HepG2 (cell line): ENCODE measurements around the gene GRIK4. TPM values are rescaled to one million over a fixed set of nuclear protein-coding genes. Genes with fewer than 3 reads are reported as not detected.
A peak's percentile ranks its signal among the peaks of the same experiment; 100 is the strongest.

ENCODE experiments used
- ATAC-seq: fragments of 200-7000 bp; cut with Tn5 transposase; 3 replicates; pipeline ENCODE4 v1.9.1; 2020; ENCODE audit warnings: mild to moderate bottlenecking, moderate library complexity
- BruUV-seq: library from RNA; stranded (reverse); fragments of 400-500 nt; replicated peaks from 2 replicates; lab custom pipeline; 2021; lab: Mats Ljungman, UMichigan
- CTCF ChIA-PET: fragments of 300-600 bp; formaldehyde crosslinking; extraction: SDS; loops from one replicate; lab custom pipeline; 2021; ENCODE audit warnings: low total read pairs, inconsistent platforms, low intra/inter-chr PET ratio; lab: Yijun Ruan, JAX
- POLR2A ChIA-PET: fragments of 350-600 bp; sonication (Branson Sonifier 250); formaldehyde crosslinking; loops from one replicate; lab custom pipeline; 2020; ENCODE audit warnings: antibody characterized with exemption, inconsistent platforms; lab: Yijun Ruan, JAX
- DNase-seq: peaks from one replicate; pipeline ENCODE4 v3.0.0-alpha.2; 2015; ENCODE audit warnings: low spot score
- FAIRE-seq: peaks from 3 replicates; lab custom pipeline; 2011; peaks lifted over from hg19 to GRCh38; lab: Jason Lieb, UNC
- H2AFZ ChIP-seq: one replicate; pipeline ENCODE4 v1.6.1; 2011; ENCODE audit warnings: low read length, inconsistent platforms
- H3K27ac ChIP-seq: fragments of 300-600 bp; 3 replicates; pipeline ENCODE4 v1.8.0; 2011; ENCODE audit warnings: mixed run types, mild to moderate bottlenecking, mixed read lengths, low read length, inconsistent platforms; ENCODE audit not compliant: insufficient read depth; ENCODE audit errors: extremely low read length
- H3K27me3 ChIP-seq, 2 experiments: fragments of 200-600 bp in 1 of 2; 2 replicates in 1 of 2; 3 replicates in 1 of 2; pipeline versions ENCODE4 v1.6.0 to v1.8.0; 2011; ENCODE audit warnings: low read length in 2 of 2, mild to moderate bottlenecking in 2 of 2, moderate library complexity in 2 of 2, inconsistent platforms in 1 of 2; ENCODE audit not compliant: insufficient read depth in 2 of 2, control insufficient read depth in 1 of 2
- H3K36me3 ChIP-seq, 2 experiments: fragments of 200-600 bp in 1 of 2; replicated peaks in 1 of 2; 2 replicates in 1 of 2; 3 replicates in 1 of 2; pipeline versions ENCODE4 v1.5.1 to v1.8.0; 2011; ENCODE audit warnings: low read length in 2 of 2, inconsistent platforms in 1 of 2; ENCODE audit not compliant: insufficient read depth in 2 of 2, control insufficient read depth in 1 of 2
- H3K4me1 ChIP-seq: 2 replicates; pipeline ENCODE4 v1.5.1; 2012; ENCODE audit warnings: low read length, inconsistent platforms; ENCODE audit not compliant: insufficient read depth
- H3K4me2 ChIP-seq: 2 replicates; pipeline ENCODE4 v1.6.0; 2011; ENCODE audit warnings: low read depth, low read length, inconsistent platforms
- H3K4me3 ChIP-seq, 3 experiments: fragments of 200-600 bp in 1 of 3; sonication (generic), shearing (Covaris generic) in 1 of 3; replicated peaks in 1 of 3; 2 replicates each; pipeline ENCODE4 v1.5.1; 2011 to 2016; ENCODE audit warnings: low read length in 3 of 3, inconsistent platforms in 2 of 3, low read depth in 2 of 3, mild to moderate bottlenecking in 2 of 3, control low read depth in 1 of 3, mixed read lengths in 1 of 3; ENCODE audit not compliant: insufficient read depth in 1 of 3
- H3K79me2 ChIP-seq: one replicate; pipeline ENCODE4 v1.6.1; 2011; ENCODE audit warnings: low read length, inconsistent platforms; ENCODE audit not compliant: insufficient read depth
- H3K9ac ChIP-seq: 2 replicates; pipeline ENCODE4 v1.6.0; 2011; ENCODE audit warnings: mild to moderate bottlenecking, low read depth, low read length, inconsistent platforms; ENCODE audit not compliant: insufficient read depth
- H3K9me3 ChIP-seq: 2 replicates; pipeline ENCODE4 v1.5.1; 2012; ENCODE audit warnings: mild to moderate bottlenecking, low read length
- H4K20me1 ChIP-seq: 2 replicates; pipeline ENCODE4 v1.6.0; 2011; ENCODE audit warnings: inconsistent platforms, mild to moderate bottlenecking, low read length, moderate library complexity; ENCODE audit not compliant: insufficient read depth
- ATF4 ChIP-seq, 2 experiments: fragments of 450-650 bp in 1 of 2; sonication (generic) in 1 of 2; formaldehyde crosslinking; IDR thresholded peaks; 2 replicates each; pipeline versions ENCODE4 v1.5.0 to v1.8.0; 2020 to 2022; ENCODE audit warnings: mild to moderate bottlenecking in 1 of 2, missing genetic modification reagents in 1 of 2
- GABPA ChIP-seq, 2 experiments: IDR thresholded peaks; 2 replicates each; pipeline ENCODE4 v1.6.1; 2011 to 2016; ENCODE audit warnings: low read depth in 2 of 2, low read length in 1 of 2, missing biosample characterization in 1 of 2, missing genetic modification characterization in 1 of 2
- MAFF ChIP-seq: IDR thresholded peaks from 2 replicates; pipeline ENCODE4 v1.6.1; 2011; ENCODE audit warnings: low read depth, low read length, improper control_type of control experiment
- MAFK ChIP-seq, 2 experiments: IDR thresholded peaks in 1 of 2; conservative IDR thresholded peaks in 1 of 2; 2 replicates each; pipeline ENCODE4 v1.6.1; 2011; ENCODE audit warnings: improper control_type of control experiment in 2 of 2, low read length in 2 of 2
- SATB2 ChIP-seq: sonication (generic); formaldehyde crosslinking; IDR thresholded peaks from 2 replicates; pipeline ENCODE4 v1.5.0; 2020; ENCODE audit warnings: missing genetic modification reagents
- ZNF224 ChIP-seq: sonication (generic); formaldehyde crosslinking; IDR thresholded peaks from 2 replicates; pipeline ENCODE4 v1.5.0; 2020; ENCODE audit warnings: mild to moderate bottlenecking, missing genetic modification reagents
- ZNF572 ChIP-seq: sonication (generic); formaldehyde crosslinking; IDR thresholded peaks from 2 replicates; pipeline ENCODE4 v1.5.1; 2020; ENCODE audit warnings: mild to moderate bottlenecking, missing genetic modification reagents
- ZNF672 ChIP-seq: sonication (generic); formaldehyde crosslinking; IDR thresholded peaks from 2 replicates; pipeline ENCODE4 v1.8.1; 2022; ENCODE audit warnings: missing genetic modification reagents
- WGBS: methylation state at CpG from one replicate; pipeline ENCODE4 v1.1.6; 2017; ENCODE audit warnings: low lambda C conversion rate; 5-methylcytosine and 5-hydroxymethylcytosine counted together
- in situ Hi-C: cut with HindIII; loops from 2 replicates; pipeline ENCODE4 v1.10.0; 2017; ENCODE audit warnings: low pct_unique_long_range_greater_than_20kb; ENCODE audit not compliant: extremely low pct_ligation_motif_present
- intact Hi-C: fragments of 100-400 bp; cut with micrococcal nuclease; formaldehyde crosslinking; loops from one replicate; pipeline ENCODE4 v1.10.0; 2022; ENCODE audit not compliant: unreplicated experiment
- polyA plus RNA-seq, 8 experiments: library from polyadenylated mRNA; depleted of rRNA in 3 of 8; stranded (reverse) in 7 of 8; unstranded in 1 of 8; fragments of >200 nt; fragmentation: Illumina TruSeq in 4 of 8; extraction: Trizol in 4 of 8; gene quantifications; 2 replicates each; pipeline versions ENCODE4 v1.2.1 to v1.2.3, GENCODE V29; 2011 to 2016; ENCODE audit warnings: low read depth in 4 of 8, missing spikeins in 1 of 8, mixed read lengths in 1 of 8; ENCODE audit not compliant: insufficient read depth in 1 of 8
- total RNA-seq, 5 experiments: library from RNA; depleted of rRNA; stranded (reverse); fragments of >200 nt; fragmentation: Illumina TruSeq; extraction: Trizol; gene quantifications; 2 replicates each; pipeline ENCODE4 v1.2.3, GENCODE V29; 2016; ENCODE audit warnings: low read depth in 1 of 5

The GRIK4 gene
- total and polyA plus RNA-seq, 2 of the 13 experiments (the other 11 are each of a cell fraction or from before 2014, with no cell fraction given), result 0.04 to 0.07 TPM

- BruUV-seq, result no TSS peak
- ChIA-PET POLR2A (no interaction called here), CTCF (no interaction called here)
- Histone ChIP-seq H3K9ac (no peak overlapping the region), H3K27ac (no peak overlapping the region), H4K20me1 (no peaks in the 10 kb centered on the region), H3K27me3 (peaks cover 1 to 4% of the 10 kb centered on the region in 2 experiments; a peak in 1 of 5 replicates), H3K4me3 (no peak overlapping the region), H2AFZ (no peak overlapping the region), H3K9me3 (peaks cover 12% of the 10 kb centered on the region), H3K4me2 (no peak overlapping the region), H3K36me3 (no peaks in the 10 kb centered on the region)
- no peak for FAIRE-seq
- no peak for DNase-seq
- no peak for TF ChIP-seq ZNF224
- TF ChIP-seq, all 625 proteins: peak for 0
- ATAC-seq, result no peak
- intact Hi-C loops, result no loop called here
- H3K4me1 ChIP-seq, result no peaks in the 10 kb centered on the region
- in situ Hi-C loops, result loop anchor here (5.0 kb wide), 1 partner anchor 172 kb away; no protein-coding TSS in a partner anchor
- H3K79me2 ChIP-seq, result no peaks in the 10 kb centered on the region
- 45% methylated on average over 9 of the region's 10 CpGs for whole genome bisulfite sequencing
These were observed 428.8 kb downstream of the GRIK4 start for GRCh38 chr11:120940160-120940848.

- intact Hi-C loops, result no loop called here
- 17% methylated on average over 2 of the region's 4 CpGs for WGBS
- H3K36me3 ChIP-seq, result no peaks in the 10 kb centered on the region
- in situ Hi-C loops, result loop anchor here (5.0 kb wide), 1 partner anchor 171 kb away; no protein-coding TSS in a partner anchor
- peaks cover 14% of the 10 kb centered on the region for H3K9me3 ChIP-seq
- H3K79me2 ChIP-seq, result no peaks in the 10 kb centered on the region
- peaks cover 1 to 4% of the 10 kb centered on the region in 2 experiments; a peak in 1 of 5 replicates for H3K27me3 ChIP-seq
- DNase-seq, result no peak
- no peak overlapping the region for H2AFZ ChIP-seq
- no peak overlapping the region for H3K4me2 ChIP-seq
- ChIA-PET POLR2A (no interaction called here), CTCF (no interaction called here)
- no peak overlapping the region for H3K27ac ChIP-seq
- FAIRE-seq, result no peak
- ATAC-seq, result no peak
- H4K20me1 ChIP-seq, result no peaks in the 10 kb centered on the region
- no TSS peak for BruUV-seq
- no peaks in the 10 kb centered on the region for H3K4me1 ChIP-seq
- no peak overlapping the region for H3K9ac ChIP-seq
- H3K4me3 ChIP-seq, result no peak overlapping the region
- TF ChIP-seq SATB2 (no peak), MAFF (peak; percentile 37; the same call in 1 of the 2 replicates), ZNF672 (CRISPR knock-in tag) (no peak), MAFK (conservative IDR thresholded peaks at IDR 0.05 in 1 of 2, IDR thresholded peaks at IDR 0.05 in 1 of 2; ENCODE audit: low read length in 2 of 2) (peak; percentile 57 to 75), ATF4 (CRISPR knock-in tag; IDR thresholded peaks at IDR 0.05) (no peak), GABPA (IDR thresholded peaks at IDR 0.05; ENCODE audit: low read depth, low read length) (no peak), GABPA (CRISPR knock-in tag; IDR thresholded peaks at IDR 0.05; ENCODE audit: low read depth) (no peak), ZNF572 (CRISPR knock-in tag) (no peak)
These were observed 429.5 kb downstream of the GRIK4 start for GRCh38 chr11:120941000-120941399.
